A549 (cell line): ENCODE results near the gene ARMS2.

Experiments used
- CEBPB ChIP-seq, 2 experiments: fragments of >200 bp in 1 of 2; sonication (Bioruptor Twin) in 1 of 2; formaldehyde crosslinking in 1 of 2; IDR thresholded peaks; 2 replicates each; pipeline ENCODE4 v1.6.1; 2012 to 2016
- EP300 ChIP-seq, 2 experiments: fragments of >200 bp; sonication (Bioruptor Twin); formaldehyde crosslinking; IDR thresholded peaks; 2 replicates in 1 of 2; 3 replicates in 1 of 2; pipeline ENCODE4 v1.6.1; 2016 to 2017
- HDAC2 ChIP-seq: fragments of 200-600 bp; sonication (generic); IDR thresholded peaks from 2 replicates; pipeline ENCODE4 v1.6.1; 2016
- NPAS2 ChIP-seq: fragments of 250-450 bp; sonication (Bioruptor Pico); IDR thresholded peaks from 2 replicates; pipeline ENCODE4 v1.8.0; 2022; ENCODE audit warnings: mild to moderate bottlenecking, moderate library complexity, borderline replicate concordance
- NR3C1 ChIP-seq: fragments of >200 bp; sonication (Bioruptor Twin); formaldehyde crosslinking; IDR thresholded peaks from 3 replicates; pipeline ENCODE4 v1.6.1; 2017
- RAD21 ChIP-seq, 2 experiments: fragments of >200 bp in 1 of 2; sonication (Bioruptor Twin) in 1 of 2; formaldehyde crosslinking in 1 of 2; IDR thresholded peaks in 1 of 2; conservative IDR thresholded peaks in 1 of 2; 2 replicates in 1 of 2; 3 replicates in 1 of 2; pipeline ENCODE4 v1.6.1; 2012 to 2018; ENCODE audit warnings: inconsistent platforms in 1 of 2
- RNF2 ChIP-seq: fragments of 200-600 bp; sonication (generic); IDR thresholded peaks from 2 replicates; pipeline ENCODE4 v1.6.1; 2016; ENCODE audit warnings: low read depth, mild to moderate bottlenecking, antibody characterized with exemption, moderate library complexity, borderline replicate concordance
- TF ChIP-seq, protein P1 (sequence below): IDR thresholded peaks from 2 replicates; pipeline ENCODE4 v1.6.1; 2012

DNA sequence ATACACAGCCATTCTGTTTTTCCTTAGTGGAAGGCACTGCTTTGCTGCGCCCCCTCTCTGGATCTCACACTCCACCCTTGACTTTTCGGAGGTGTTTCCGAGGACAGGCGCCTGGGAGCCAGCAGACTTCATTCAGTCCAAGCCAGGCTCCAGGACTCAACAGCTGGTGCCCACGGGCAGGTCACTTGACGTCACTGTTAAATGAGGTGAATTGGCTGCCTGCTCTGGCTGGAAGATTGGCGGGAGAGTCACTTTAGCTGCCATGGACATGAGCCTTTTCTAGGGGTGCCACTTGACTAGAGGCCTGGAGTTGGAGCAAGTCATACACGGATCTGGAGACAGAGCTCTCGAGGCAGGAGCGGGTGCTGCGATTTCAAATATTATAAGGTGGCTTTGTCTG, 10.1 kb downstream of the ARMS2 start:
- no peak for TF ChIP-seq CEBPB (IDR thresholded peaks at IDR 0.05)
- no peak for TF ChIP-seq NPAS2 (CRISPR knock-in tag)
- TF ChIP-seq RNF2, result no peak
- no peak for TF ChIP-seq EP300 (IDR thresholded peaks at IDR 0.05)
- no peak for TF ChIP-seq HDAC2
- TF ChIP-seq, protein P1, sequence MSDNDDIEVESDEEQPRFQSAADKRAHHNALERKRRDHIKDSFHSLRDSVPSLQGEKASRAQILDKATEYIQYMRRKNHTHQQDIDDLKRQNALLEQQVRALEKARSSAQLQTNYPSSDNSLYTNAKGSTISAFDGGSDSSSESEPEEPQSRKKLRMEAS, result no peak
- no peak for TF ChIP-seq RAD21 (conservative IDR thresholded peaks at IDR 0.05 in 1 of 2, IDR thresholded peaks at IDR 0.05 in 1 of 2)
- TF ChIP-seq NR3C1, result no peak
